Measurements from ENCODE around the gene NPM3.

Gene NPM3

GRCh38 chr10:101827919-101828600 is 44.8 kb upstream of the NPM3 start:
- no peak overlapping the region for H2BK120ac ChIP-seq (ENCODE audit: low read depth, low read length)
- no peak overlapping the region for H2BK15ac ChIP-seq (ENCODE audit: low read length)
- no peak overlapping the region for H3K4me2 ChIP-seq (ENCODE audit: insufficient read depth, low read length, poor library complexity, severe bottlenecking)
- H3K9me3 ChIP-seq (replicated peaks in 1 of 2; ENCODE audit: control insufficient read depth in 2 of 2, insufficient read depth in 1 of 2, low read depth in 1 of 2, low read length in 2 of 2), result no peaks in the 10 kb centered on the region
- no peak overlapping the region for H3K9ac ChIP-seq (ENCODE audit: low read depth, low read length, poor library complexity)
- H2BK12ac ChIP-seq (ENCODE audit: low read length), result no peak overlapping the region
- H2AK5ac ChIP-seq (ENCODE audit: low read depth, low read length), result no peak overlapping the region
- no peak overlapping the region for H3K18ac ChIP-seq (ENCODE audit: low read length)
- H3K4me3 ChIP-seq (ENCODE audit: low read length in 2 of 2), result no peak overlapping the region
- H2BK5ac ChIP-seq (ENCODE audit: low read length), result no peak overlapping the region
- no CpG with 5 or more reads among the region's 10 CpGs for WGBS, 2 donors (ENCODE audit: extremely low coverage in 2 of 2, insufficient read length in 2 of 2, insufficient replicate concordance in 1 of 2)
- H3K23ac ChIP-seq (ENCODE audit: low read depth, low read length, poor library complexity), result peak overlapping the region; percentile 8
- H2AFZ ChIP-seq (ENCODE audit: low read length), result no peak overlapping the region
- H3K79me1 ChIP-seq (ENCODE audit: low read depth, low read length), result no peaks in the 10 kb centered on the region
- H4K8ac ChIP-seq (ENCODE audit: low read depth, low read length), result no peak overlapping the region
- H3K14ac ChIP-seq (ENCODE audit: low read length), result no peak overlapping the region
- no peak overlapping the region for H3K27ac ChIP-seq (replicated peaks; ENCODE audit: low read length)
- no peak for DNase-seq (ENCODE audit: low spot score)
- H4K91ac ChIP-seq (ENCODE audit: low read depth, low read length, poor library complexity), result no peak overlapping the region
- H3K4ac ChIP-seq (ENCODE audit: low read length), result no peak overlapping the region
- H3K36me3 ChIP-seq (replicated peaks in 1 of 2; ENCODE audit: control insufficient read depth in 2 of 2, insufficient read depth in 2 of 2, low read length in 2 of 2), result peaks cover 8 to 23% of the 10 kb centered on the region in 2 donors
- H3K4me1 ChIP-seq (ENCODE audit: control insufficient read depth in 2 of 2, insufficient read depth in 1 of 2, low read depth in 1 of 2, low read length in 2 of 2), result peaks cover 10 to 15% of the 10 kb centered on the region in 2 donors
- H3K27me3 ChIP-seq (ENCODE audit: control insufficient read depth in 3 of 3, insufficient read depth in 3 of 3, low read depth in 1 of 3, low read length in 3 of 3), result no peaks in the 10 kb centered on the region

GRCh38 chr10:101826852-101827434 is 43.7 kb upstream of the NPM3 start:
- no peaks in the 10 kb centered on the region for H3K27me3 ChIP-seq (ENCODE audit: control insufficient read depth in 3 of 3, insufficient read depth in 3 of 3, low read depth in 1 of 3, low read length in 3 of 3)
- WGBS, 2 donors (ENCODE audit: extremely low coverage in 2 of 2, insufficient read length in 2 of 2, insufficient replicate concordance in 1 of 2), result no CpG with 5 or more reads among the region's 5 CpGs
- H2BK12ac ChIP-seq (ENCODE audit: low read length), result no peak overlapping the region

GRCh38 chr10:101824736-101825135 is 41.5 kb upstream of the NPM3 start:
- H4K91ac ChIP-seq (ENCODE audit: low read depth, low read length, poor library complexity), result no peak overlapping the region
- no peak overlapping the region for H2BK120ac ChIP-seq (ENCODE audit: low read depth, low read length)
- no peak overlapping the region for H2AFZ ChIP-seq (ENCODE audit: low read length)
- peaks cover 0 to 3% of the 10 kb centered on the region in 2 donors for H3K4me1 ChIP-seq (ENCODE audit: control insufficient read depth in 2 of 2, insufficient read depth in 1 of 2, low read depth in 1 of 2, low read length in 2 of 2)
- H2BK12ac ChIP-seq (ENCODE audit: low read length), result no peak overlapping the region
- no peak overlapping the region for H3K18ac ChIP-seq (ENCODE audit: low read length)
- H2BK5ac ChIP-seq (ENCODE audit: low read length), result no peak overlapping the region
- no peak overlapping the region for H2BK15ac ChIP-seq (ENCODE audit: low read length)
- no peak overlapping the region for H3K4me3 ChIP-seq (ENCODE audit: low read length in 2 of 2)
- DNase-seq (ENCODE audit: low spot score), result no peak
- no peak overlapping the region for H3K4ac ChIP-seq (ENCODE audit: low read length)
- no peak overlapping the region for H3K27ac ChIP-seq (replicated peaks; ENCODE audit: low read length)
- H3K79me1 ChIP-seq (ENCODE audit: low read depth, low read length), result no peaks in the 10 kb centered on the region
- H3K9me3 ChIP-seq (replicated peaks in 1 of 2; ENCODE audit: control insufficient read depth in 2 of 2, insufficient read depth in 1 of 2, low read depth in 1 of 2, low read length in 2 of 2), result no peaks in the 10 kb centered on the region
- no peak overlapping the region for H3K23ac ChIP-seq (ENCODE audit: low read depth, low read length, poor library complexity)
- H4K8ac ChIP-seq (ENCODE audit: low read depth, low read length), result no peak overlapping the region
- no peaks in the 10 kb centered on the region for H3K27me3 ChIP-seq (ENCODE audit: control insufficient read depth in 3 of 3, insufficient read depth in 3 of 3, low read depth in 1 of 3, low read length in 3 of 3)
- no peak overlapping the region for H3K14ac ChIP-seq (ENCODE audit: low read length)
- no CpG with 5 or more reads among the region's 2 CpGs for WGBS, 2 donors (ENCODE audit: extremely low coverage in 2 of 2, insufficient read length in 2 of 2, insufficient replicate concordance in 1 of 2)
- no peak overlapping the region for H3K4me2 ChIP-seq (ENCODE audit: insufficient read depth, low read length, poor library complexity, severe bottlenecking)
- peaks cover 8 to 23% of the 10 kb centered on the region in 2 donors for H3K36me3 ChIP-seq (replicated peaks in 1 of 2; ENCODE audit: control insufficient read depth in 2 of 2, insufficient read depth in 2 of 2, low read length in 2 of 2)
- H2AK5ac ChIP-seq (ENCODE audit: low read depth, low read length), result no peak overlapping the region
- no peak overlapping the region for H3K9ac ChIP-seq (ENCODE audit: low read depth, low read length, poor library complexity)

More at GRCh38 chr10:101826852-101827434, 43.7 kb upstream of the NPM3 start:
- H3K14ac ChIP-seq (ENCODE audit: low read length), result no peak overlapping the region
- H2AFZ ChIP-seq (ENCODE audit: low read length), result no peak overlapping the region
- H3K36me3 ChIP-seq (replicated peaks in 1 of 2; ENCODE audit: control insufficient read depth in 2 of 2, insufficient read depth in 2 of 2, low read length in 2 of 2), result peaks cover 8 to 23% of the 10 kb centered on the region in 2 donors
- H3K23ac ChIP-seq (ENCODE audit: low read depth, low read length, poor library complexity), result no peak overlapping the region
- no peaks in the 10 kb centered on the region for H3K9me3 ChIP-seq (replicated peaks in 1 of 2; ENCODE audit: control insufficient read depth in 2 of 2, insufficient read depth in 1 of 2, low read depth in 1 of 2, low read length in 2 of 2)
- H3K79me1 ChIP-seq (ENCODE audit: low read depth, low read length), result no peaks in the 10 kb centered on the region
- no peak overlapping the region for H3K4me3 ChIP-seq (ENCODE audit: low read length in 2 of 2)
- H3K4ac ChIP-seq (ENCODE audit: low read length), result no peak overlapping the region
- no peak overlapping the region for H3K4me2 ChIP-seq (ENCODE audit: insufficient read depth, low read length, poor library complexity, severe bottlenecking)
- H3K4me1 ChIP-seq (ENCODE audit: control insufficient read depth in 2 of 2, insufficient read depth in 1 of 2, low read depth in 1 of 2, low read length in 2 of 2), result peaks cover 10 to 15% of the 10 kb centered on the region in 2 donors
- no peak for DNase-seq (ENCODE audit: low spot score)
- no peak overlapping the region for H4K91ac ChIP-seq (ENCODE audit: low read depth, low read length, poor library complexity)
- no peak overlapping the region for H2BK120ac ChIP-seq (ENCODE audit: low read depth, low read length)
- H4K8ac ChIP-seq (ENCODE audit: low read depth, low read length), result no peak overlapping the region
- no peak overlapping the region for H2BK5ac ChIP-seq (ENCODE audit: low read length)
- H2AK5ac ChIP-seq (ENCODE audit: low read depth, low read length), result no peak overlapping the region
- no peak overlapping the region for H3K18ac ChIP-seq (ENCODE audit: low read length)
- H3K27ac ChIP-seq (replicated peaks; ENCODE audit: low read length), result no peak overlapping the region
- no peak overlapping the region for H3K9ac ChIP-seq (ENCODE audit: low read depth, low read length, poor library complexity)
- H2BK15ac ChIP-seq (ENCODE audit: low read length), result no peak overlapping the region

GRCh38 chr10:101818872-101819633 is 35.8 kb upstream of the NPM3 start:
- H2AFZ ChIP-seq (ENCODE audit: low read length), result peak overlapping the region; percentile 82
- peaks cover 0 to 10% of the 10 kb centered on the region in 2 donors for H3K36me3 ChIP-seq (replicated peaks in 1 of 2; ENCODE audit: control insufficient read depth in 2 of 2, insufficient read depth in 2 of 2, low read length in 2 of 2)
- no peak overlapping the region for H4K8ac ChIP-seq (ENCODE audit: low read depth, low read length)
- H3K9me3 ChIP-seq (replicated peaks in 1 of 2; ENCODE audit: control insufficient read depth in 2 of 2, insufficient read depth in 1 of 2, low read depth in 1 of 2, low read length in 2 of 2), result no peaks in the 10 kb centered on the region
- no peak overlapping the region for H4K91ac ChIP-seq (ENCODE audit: low read depth, low read length, poor library complexity)
- H2BK5ac ChIP-seq (ENCODE audit: low read length), result no peak overlapping the region
- WGBS, 2 donors (ENCODE audit: extremely low coverage in 2 of 2, insufficient read length in 2 of 2, insufficient replicate concordance in 1 of 2), result no CpG with 5 or more reads among the region's 14 CpGs
- peak overlapping the region; percentile 39 for H3K9ac ChIP-seq (ENCODE audit: low read depth, low read length, poor library complexity)
- peaks cover 2 to 10% of the 10 kb centered on the region in 2 donors for H3K4me1 ChIP-seq (ENCODE audit: control insufficient read depth in 2 of 2, insufficient read depth in 1 of 2, low read depth in 1 of 2, low read length in 2 of 2)
- H3K79me1 ChIP-seq (ENCODE audit: low read depth, low read length), result no peaks in the 10 kb centered on the region
- H3K23ac ChIP-seq (ENCODE audit: low read depth, low read length, poor library complexity), result no peak overlapping the region
- H3K27me3 ChIP-seq (ENCODE audit: control insufficient read depth in 3 of 3, insufficient read depth in 3 of 3, low read depth in 1 of 3, low read length in 3 of 3), result no peaks in the 10 kb centered on the region
- H2AK5ac ChIP-seq (ENCODE audit: low read depth, low read length), result no peak overlapping the region
- H3K4ac ChIP-seq (ENCODE audit: low read length), result no peak overlapping the region
- H3K4me3 ChIP-seq (ENCODE audit: low read length in 2 of 2), result peak overlapping the region; percentile 78 to 86
- no peak overlapping the region for H2BK120ac ChIP-seq (ENCODE audit: low read depth, low read length)
- H3K4me2 ChIP-seq (ENCODE audit: insufficient read depth, low read length, poor library complexity, severe bottlenecking), result peak overlapping the region; percentile 63
- no peak for DNase-seq (ENCODE audit: low spot score)
- no peak overlapping the region for H3K14ac ChIP-seq (ENCODE audit: low read length)
- H2BK12ac ChIP-seq (ENCODE audit: low read length), result no peak overlapping the region
- peak overlapping the region; percentile 3 for H3K18ac ChIP-seq (ENCODE audit: low read length)
- H3K27ac ChIP-seq (replicated peaks; ENCODE audit: low read length), result peak overlapping the region; percentile 66
- no peak overlapping the region for H2BK15ac ChIP-seq (ENCODE audit: low read length)
